A673 (cell line): ENCODE data around the gene ATP8A2.

ENCODE experiments used
- EZH2 ChIP-seq: fragments of 200-600 bp; sonication (generic); IDR thresholded peaks from 2 replicates; pipeline ENCODE4 v1.6.1; 2017; ENCODE audit warnings: borderline replicate concordance, low read depth, mild to moderate bottlenecking, mixed read lengths, antibody characterized with exemption, low read length; ENCODE audit not compliant: poor library complexity, severe bottlenecking
- TF ChIP-seq, protein P1 (sequence below): fragments of 300-800, 200-600 bp; sonication (generic); conservative IDR thresholded peaks from 2 replicates; pipeline ENCODE4 v1.5.1; 2017; ENCODE audit warnings: low read depth, mild to moderate bottlenecking, antibody characterized with exemption, low read length, moderate library complexity, mixed read lengths

GRCh38 chr13:25762795-25763377, 391.1 kb downstream of the ATP8A2 start:
- TF ChIP-seq, protein P1, sequence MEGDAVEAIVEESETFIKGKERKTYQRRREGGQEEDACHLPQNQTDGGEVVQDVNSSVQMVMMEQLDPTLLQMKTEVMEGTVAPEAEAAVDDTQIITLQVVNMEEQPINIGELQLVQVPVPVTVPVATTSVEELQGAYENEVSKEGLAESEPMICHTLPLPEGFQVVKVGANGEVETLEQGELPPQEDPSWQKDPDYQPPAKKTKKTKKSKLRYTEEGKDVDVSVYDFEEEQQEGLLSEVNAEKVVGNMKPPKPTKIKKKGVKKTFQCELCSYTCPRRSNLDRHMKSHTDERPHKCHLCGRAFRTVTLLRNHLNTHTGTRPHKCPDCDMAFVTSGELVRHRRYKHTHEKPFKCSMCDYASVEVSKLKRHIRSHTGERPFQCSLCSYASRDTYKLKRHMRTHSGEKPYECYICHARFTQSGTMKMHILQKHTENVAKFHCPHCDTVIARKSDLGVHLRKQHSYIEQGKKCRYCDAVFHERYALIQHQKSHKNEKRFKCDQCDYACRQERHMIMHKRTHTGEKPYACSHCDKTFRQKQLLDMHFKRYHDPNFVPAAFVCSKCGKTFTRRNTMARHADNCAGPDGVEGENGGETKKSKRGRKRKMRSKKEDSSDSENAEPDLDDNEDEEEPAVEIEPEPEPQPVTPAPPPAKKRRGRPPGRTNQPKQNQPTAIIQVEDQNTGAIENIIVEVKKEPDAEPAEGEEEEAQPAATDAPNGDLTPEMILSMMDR: no peak
- no peak for TF ChIP-seq EZH2
